Nucleus accumbens (tissue), 56 donors: ENCODE results near the gene PRDM16.
A peak's percentile ranks its signal among the peaks of the same experiment; 100 is the strongest.

ENCODE experiments used
- DNase-seq, 56 donors: peaks; one replicate each; lab custom pipeline; 2025; lab: John Stamatoyannopoulos, UW

The PRDM16 gene

GRCh38 chr1:3454811-3455618, 386.0 kb downstream of the PRDM16 start:
- no peak for DNase-seq

DNA sequence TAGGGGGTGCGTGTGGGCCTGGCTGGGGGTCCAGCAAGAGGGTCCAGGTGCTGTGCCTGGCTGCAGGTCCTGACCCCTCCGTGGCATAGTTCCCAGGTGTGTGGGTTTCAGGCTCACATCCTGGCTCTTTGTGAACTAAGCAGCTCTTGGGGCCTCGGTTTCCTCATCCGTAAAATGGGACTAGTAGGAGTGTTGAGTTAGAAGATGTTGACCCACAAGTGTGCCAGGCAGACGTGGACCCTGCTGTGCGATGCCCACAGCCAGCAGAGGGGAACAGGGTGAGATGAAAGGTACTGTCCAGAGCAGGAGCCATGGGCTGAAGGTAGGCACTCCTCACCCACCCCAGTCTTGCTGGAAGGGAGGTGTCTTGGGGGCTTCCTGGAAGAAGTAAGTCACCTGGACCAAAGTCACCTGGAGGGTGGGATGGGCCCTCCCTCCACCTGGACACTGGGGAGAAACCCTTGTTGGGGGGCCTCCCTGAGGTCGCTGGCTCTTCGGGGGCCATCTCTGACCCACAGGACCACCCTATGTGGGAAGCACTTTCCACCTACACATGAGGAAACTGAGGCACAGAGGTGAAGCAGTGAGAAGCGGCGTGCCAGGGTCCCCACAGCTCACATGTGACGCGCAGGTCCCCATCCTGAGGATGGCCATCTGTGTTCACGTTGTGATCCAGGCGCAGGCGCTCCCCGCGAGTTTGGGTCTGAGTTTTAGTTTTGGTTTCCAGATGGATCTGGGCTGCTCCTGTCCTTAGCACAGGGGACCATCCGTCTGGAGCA, 386.9 kb downstream of the PRDM16 start:
- no peak for DNase-seq

DNA sequence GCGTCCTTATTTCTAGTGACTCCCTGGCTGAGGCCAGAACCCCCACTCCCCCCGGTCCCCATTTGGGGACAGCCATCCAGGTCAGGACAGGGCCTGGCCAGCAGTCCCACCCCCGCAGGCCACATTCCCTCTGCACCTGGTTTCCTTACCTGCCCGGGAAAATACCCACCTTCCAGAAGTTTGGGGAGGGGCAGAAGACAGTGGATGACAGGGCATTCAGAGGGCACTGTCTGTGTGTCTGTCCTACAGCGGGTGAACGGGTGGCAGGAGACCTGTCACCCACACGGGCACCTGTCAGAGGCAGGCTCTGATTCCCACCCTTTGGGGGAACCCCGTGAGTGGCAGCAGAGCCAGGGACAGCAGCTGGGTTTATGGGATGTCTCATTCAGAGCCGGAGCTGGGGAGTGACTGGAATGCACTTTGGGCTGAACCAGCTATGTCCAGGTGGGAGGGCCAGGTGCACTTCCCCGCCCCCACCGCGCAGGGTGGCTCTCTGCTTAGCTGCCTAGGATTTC, 387.5 kb downstream of the PRDM16 start:
- DNase-seq = no peak

GRCh38 chr1:3456964-3457909, 388.2 kb downstream of the PRDM16 start:
- DNase-seq = no peak

DNA sequence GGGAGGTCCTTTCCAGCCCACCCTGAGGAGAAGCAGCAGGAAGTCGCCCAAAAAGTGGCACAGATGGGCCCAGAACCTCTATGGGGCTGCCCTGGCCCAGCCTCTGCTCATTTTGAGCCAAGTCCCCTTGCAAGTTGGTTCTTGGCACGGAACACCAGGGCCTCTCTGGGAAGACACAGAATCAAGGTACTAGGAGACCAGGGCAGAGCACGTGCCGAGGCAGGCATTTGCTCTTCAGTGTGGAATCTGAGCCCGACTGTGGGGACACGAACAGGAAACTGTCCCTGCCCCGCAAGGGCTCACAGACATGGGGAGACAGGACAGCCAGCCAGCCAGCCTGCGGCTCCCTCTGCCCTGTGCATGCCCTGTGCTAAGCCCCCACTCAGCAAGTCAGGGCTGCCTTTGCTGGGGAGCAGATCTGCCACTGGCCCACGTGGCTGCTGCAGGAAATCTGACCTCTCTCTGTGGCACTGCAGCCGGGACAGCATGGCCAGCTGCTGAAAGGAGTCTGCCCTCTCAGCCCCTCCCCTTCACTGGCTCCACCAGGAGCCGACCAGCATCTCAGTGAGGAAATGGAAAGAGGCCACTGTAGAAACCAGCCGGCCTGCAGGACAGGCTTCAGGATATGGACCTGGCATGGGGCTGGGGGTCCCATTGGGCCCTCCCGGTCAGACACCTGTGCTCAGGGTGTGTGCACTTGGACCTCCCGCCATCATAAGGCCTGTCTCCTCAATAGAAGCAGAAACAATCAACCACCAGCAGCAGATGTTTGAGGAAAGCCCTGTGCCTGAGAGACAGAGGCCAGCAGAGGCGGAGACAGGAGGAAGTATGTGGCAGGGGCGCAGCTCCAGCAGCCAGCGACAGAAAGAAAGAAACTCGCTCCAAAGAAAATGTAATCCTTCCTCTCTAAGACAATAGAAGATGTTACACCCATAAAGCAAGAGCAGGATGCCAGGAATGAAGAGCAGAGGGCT, 389.2 kb downstream of the PRDM16 start:
- DNase-seq = peak in 24 of 56 donors; percentile 15 to 66 (median 38)

DNA sequence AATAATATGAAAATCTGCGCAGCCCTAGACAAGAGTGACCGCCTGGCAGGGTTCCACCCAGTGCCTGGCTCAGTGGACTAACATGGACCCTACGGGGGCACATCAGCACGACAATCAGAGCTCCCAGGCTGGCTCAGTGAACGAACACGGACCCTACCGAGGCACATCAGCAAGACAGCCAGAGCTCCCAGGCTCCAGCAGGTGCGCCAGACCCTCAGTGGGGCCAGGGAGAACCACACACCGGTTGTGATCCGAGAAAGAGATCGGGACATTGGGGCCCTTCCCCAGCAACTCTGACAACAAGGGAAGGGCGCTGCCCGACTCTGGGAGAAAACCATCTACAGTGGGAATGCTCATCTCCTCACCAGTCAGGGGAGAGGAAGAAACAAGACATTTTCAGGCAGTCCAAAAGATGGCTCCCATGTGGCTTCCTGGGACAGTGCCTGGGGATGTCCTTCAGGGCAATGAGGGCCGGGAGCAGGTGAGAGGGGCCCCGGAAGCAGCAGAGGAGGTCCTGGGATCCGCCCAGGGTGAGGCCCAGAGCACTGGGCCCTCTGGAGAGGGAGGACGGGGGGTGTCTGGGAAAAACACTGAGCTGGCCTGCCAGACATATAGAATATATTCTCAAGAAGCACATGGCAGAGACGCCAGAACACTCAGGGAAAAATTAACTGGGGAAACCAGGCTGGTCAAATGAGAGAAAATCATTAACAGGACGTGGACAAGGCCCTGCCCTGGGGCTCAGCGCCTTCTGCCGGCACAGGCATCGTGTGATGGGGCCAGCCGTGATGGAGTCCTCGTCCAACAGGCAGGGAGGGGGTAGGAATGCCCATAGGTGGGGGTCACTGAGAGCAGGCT, 390.3 kb downstream of the PRDM16 start:
- DNase-seq = no peak

GRCh38 chr1:3459940-3460671, 391.1 kb downstream of the PRDM16 start:
- DNase-seq = no peak

- DNase-seq = no peak
These were observed 391.7 kb downstream of the PRDM16 start for GRCh38 chr1:3460672-3461131.

- DNase-seq = no peak
These were observed 392.4 kb downstream of the PRDM16 start for GRCh38 chr1:3461238-3461933.

- no peak for DNase-seq
These were observed 392.9 kb downstream of the PRDM16 start for GRCh38 chr1:3461934-3462275.

DNA sequence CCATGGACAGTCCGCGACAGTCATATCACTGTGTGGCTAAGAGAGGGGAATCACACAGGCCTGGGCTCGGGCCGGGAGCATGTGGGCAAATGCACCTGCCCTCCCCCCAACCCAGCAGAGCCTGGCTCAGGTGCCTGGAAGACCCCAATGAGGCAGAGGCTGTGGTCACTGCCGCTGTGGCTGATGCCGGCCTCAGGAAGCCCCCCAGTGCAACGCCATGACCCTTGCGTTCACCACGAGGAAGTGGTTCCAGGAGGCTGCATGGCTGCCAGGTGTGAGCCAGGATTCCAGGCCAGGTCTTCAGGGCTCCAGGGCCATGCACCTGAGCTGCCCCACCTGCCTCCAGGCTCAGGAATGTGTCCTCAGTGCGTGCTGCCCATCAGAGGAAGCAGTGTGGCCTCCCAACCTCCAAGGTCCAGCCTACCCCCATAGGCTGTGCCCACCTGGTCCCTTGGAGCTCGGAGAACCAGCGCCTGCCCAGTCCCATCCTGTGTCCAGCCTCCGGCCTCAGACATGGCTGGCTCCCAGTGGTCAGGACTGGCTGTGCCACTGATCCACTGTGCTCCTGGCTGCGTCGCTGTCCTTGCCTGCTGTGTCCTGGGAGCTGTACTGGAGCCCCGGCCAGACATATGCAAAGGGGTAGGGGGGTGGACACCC, 393.5 kb downstream of the PRDM16 start:
- no peak for DNase-seq

- no peak for DNase-seq
These were observed 394.0 kb downstream of the PRDM16 start for GRCh38 chr1:3463013-3463385.

DNA sequence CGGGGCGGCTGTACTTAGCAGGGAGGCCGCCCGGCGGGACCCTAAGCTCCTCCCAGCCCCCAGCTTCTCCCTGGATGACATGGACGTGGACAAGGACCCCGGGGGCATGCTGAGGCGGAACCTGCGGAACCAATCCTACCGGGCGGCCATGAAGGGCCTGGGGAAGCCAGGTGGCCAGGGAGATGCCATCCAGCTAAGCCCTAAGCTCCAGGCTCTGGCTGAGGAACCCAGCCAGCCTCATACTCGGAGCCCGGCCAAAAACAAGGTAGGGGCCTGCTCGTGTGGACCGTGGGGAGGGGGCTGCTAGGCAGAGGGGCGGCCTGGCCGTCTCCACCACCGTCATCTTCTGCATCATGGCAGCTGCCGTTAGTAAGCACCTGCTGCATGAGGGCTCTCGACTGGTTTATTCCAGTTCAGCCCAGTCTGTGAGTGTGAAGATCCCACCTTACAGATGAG, 394.4 kb downstream of the PRDM16 start:
- DNase-seq = no peak

DNA sequence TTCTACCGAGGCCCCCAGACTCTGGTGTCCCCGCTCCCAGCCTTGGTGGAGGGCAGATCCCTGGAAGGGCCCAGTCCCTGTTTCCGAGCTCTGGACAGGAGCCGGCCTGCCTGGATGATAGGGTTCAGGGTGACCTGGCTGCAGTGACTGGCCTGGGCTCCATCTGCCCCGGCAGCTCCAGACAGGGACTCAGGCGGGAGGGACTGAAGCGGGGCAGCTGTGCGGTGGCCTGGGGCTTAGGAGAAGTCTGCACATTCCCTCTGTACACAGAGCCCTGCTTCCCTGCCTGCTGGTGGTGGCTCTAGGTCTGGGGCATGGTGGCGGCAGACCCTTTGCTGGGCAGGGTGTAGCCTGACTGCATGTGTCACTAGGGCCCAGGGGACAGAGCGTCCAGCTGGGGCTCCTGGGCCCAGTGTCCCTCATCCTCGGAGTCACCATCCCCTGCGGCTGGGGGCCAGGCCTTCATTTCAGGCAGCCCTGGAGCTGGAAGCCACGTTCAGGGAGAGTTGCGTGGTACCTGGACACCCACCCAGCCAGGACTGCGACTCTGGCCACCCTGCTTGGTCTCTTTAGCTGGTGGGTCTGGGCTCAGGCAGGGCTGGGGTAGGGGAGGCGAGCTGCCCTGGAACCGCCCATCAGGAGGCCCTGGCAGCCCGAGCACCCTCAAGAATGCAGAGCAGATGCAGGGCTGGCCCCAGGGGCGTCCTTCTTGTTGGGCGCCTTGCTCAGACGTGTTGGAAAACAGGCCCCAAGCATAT, 395.1 kb downstream of the PRDM16 start:
- no peak for DNase-seq

DNA sequence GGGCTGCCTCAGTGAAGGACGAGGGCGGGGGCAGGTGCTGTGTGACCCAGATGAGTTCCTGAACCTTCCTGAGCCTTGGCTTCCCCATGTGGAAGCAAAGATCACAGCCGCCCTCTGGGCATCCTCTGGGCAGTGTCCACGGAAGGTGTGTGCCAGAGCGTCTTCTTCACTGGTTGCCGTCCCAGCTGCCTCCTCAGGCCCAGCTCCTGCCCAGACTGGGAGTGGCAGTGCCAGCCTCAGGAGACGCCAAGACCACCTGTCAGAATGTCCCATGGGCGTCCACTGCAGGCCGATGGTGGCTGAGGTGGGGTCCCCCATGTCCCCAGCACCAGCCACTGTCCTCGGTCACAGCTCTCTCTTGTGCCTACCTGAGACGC, 395.6 kb downstream of the PRDM16 start:
- no peak for DNase-seq
